ENCODE data around the gene PXDC1.
"Not testable (repeated sequence)": the region's sequence is repeated elsewhere in the genome, so short reads cannot be mapped to it uniquely, and the experiment has no call there.

Gene PXDC1

GRCh38 chr6:3782876-3783832, 31.6 kb upstream of the PXDC1 start:
- no peak for DNase-seq

DNA sequence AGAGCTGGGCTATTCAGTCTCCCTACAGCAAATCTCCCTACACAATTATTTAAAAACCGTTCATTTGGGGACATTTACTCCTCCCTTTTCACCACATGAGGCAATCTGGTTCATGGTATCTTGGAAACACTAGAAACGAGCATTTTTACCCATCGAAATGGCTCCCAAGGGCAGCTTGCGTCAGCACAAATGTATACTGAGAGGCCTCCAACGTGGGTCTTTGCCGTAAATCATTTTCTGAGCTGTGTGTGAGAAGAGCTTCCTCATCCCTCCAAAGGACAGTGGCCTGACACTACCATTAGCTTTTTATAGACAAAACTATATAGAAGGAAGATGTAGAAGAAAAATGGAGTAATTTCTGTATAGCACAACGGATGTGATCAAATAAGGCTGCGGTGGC, 30.0 kb upstream of the PXDC1 start:
- peak; percentile 21 for DNase-seq

- DNase-seq: no peak
These were observed 28.0 kb upstream of the PXDC1 start for GRCh38 chr6:3779574-3779849.

GRCh38 chr6:3778701-3779573, 27.4 kb upstream of the PXDC1 start:
- DNase-seq: no peak

DNA sequence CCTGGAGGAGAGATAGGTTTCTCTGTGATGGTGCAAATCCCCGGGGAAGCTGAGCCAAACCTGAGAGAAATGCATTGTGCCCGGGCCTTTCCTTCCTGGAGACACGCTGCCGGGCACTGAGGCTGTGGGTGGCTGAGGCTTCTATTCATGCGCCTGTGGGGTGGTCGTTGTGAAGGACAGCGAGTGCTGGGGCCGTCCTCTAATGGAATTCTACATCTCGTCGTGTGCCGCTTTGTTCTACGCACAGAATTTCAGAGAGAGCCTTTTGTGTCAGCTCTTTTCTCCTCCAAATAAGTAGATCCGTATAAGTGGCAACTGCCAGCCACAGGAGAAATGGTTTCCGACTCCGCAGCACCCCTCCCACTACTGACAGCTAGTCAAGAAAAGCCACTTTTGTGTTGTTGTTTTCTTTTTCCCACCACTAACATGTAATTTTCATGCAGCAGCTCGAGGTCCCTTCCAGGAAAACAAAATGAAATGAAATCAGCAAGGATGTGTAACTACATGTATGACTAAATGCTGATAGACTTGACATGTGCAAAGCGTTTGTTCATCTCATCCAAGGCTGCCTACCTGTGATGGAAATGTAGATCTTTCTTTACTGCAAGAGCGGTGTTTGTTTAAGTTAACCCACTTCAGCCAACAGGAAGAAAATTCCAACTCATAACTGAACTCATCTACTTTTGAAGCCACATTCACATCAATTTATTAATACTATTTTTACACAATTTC, 26.4 kb upstream of the PXDC1 start:
- no peak for DNase-seq

DNA sequence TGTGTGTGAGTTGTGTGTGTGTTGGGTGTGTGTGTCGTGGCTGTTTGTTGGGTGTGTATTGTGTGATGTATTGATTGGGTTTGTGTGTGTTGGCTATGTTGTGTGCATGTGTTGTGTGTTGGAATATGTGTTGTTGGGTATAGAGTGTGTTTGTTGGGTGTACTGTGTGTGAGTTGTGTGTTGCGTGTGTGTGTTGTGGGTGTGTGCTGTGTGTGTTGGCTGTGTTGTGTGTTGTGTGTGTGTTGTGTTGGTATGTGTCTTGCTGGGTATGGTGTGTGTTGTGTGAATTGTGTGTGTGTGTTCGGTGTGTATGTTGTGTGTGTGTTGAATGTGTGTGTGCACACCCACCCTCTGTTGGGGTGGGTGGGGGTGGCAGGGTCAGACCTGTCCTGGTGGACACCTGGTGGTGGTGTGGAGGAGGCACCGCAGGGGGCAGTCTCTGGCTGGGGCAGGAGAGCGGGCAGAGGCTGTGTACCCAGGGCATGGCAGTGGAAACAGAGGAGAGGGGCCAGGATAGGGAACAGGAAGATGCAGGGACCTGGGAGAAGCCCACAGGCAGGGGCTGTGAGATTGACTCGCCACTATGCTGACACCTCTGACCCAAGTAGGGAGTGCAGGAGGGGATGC, 25.5 kb upstream of the PXDC1 start:
- no peak for DNase-seq

- DNase-seq: peak; percentile 14
These were observed 24.3 kb upstream of the PXDC1 start for GRCh38 chr6:3775847-3776246.

GRCh38 chr6:3775386-3775785, 23.9 kb upstream of the PXDC1 start:
- DNase-seq: peak; percentile 4

- DNase-seq: no peak
These were observed 22.3 kb upstream of the PXDC1 start for GRCh38 chr6:3773678-3774298.

DNA sequence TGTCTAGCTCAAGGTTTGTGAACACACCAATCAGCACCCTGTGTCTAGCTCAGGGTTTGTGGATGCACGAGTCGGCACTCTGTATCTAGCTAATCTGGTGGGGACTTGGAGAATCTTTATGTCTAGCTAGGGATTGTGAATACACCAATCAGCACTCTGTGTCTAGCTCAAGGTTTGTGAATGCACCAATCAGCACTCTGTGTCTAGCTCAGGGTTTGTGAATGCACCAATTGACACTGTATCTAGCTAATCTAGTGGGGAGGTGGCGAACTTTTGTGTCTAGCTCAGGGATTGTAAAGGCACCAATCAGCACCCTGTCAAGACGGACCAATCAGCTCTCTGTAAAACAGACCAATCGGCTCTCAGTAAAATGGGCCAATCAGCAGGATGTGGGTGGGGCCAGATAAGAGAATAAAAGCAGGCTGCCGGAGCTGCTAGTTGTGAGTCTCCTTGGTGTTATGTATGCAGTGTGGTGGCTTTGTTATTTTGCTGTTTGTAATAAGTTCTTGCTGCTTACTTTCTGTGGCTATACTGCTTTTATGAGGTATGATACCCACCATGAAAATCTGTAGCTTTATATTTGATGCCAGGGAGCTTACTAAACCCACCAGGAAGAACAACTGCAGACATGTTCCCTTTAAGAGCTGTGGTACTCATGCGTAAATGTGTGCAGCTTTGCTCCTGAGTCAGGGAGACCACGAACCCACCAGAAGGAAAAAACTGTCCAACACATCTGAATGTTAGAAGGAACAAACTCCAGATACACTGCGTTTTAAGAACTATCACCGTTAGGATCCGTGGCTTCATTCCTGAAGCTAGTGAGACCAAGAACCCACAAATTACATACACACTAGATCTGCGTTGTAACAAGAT, 20.9 kb upstream of the PXDC1 start:
- DNase-seq: not testable (repeated sequence)

- no peak for DNase-seq
These were observed 20.0 kb upstream of the PXDC1 start for GRCh38 chr6:3771407-3772011.

DNA sequence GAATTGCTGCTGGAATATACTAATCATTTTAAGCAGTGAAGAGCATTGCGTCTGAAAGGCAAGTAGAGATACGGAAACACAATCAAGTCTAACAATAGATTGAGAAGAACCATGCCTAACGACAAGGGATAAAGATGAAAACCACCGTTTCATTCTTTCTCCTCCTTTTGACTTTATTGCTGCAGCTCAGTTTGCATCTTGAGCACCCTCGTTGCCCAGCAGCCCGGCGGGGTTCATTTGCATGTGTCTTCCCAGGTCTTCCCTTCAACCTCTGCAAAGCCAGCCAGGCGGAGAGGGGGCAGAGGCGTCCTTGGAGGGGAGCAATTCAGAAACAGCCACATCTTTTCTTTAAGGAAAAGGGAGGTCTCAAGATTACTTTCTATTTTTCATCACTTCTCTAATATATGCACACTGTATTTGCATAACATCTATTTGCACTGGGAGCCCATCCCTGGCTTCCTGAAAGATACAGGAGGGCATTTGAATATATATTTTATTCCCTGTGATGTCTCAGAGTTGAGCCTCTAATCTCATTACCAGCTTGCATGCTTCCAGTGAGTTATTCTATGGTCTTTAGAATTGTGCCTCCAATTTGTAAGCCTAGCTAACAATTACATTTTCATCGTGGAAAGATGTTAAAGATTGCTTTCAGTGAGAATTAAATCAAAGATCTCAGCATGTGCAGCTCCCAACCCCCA, 18.7 kb upstream of the PXDC1 start:
- DNase-seq: no peak

- no peak for DNase-seq
These were observed 18.1 kb upstream of the PXDC1 start for GRCh38 chr6:3769610-3770009.

DNA sequence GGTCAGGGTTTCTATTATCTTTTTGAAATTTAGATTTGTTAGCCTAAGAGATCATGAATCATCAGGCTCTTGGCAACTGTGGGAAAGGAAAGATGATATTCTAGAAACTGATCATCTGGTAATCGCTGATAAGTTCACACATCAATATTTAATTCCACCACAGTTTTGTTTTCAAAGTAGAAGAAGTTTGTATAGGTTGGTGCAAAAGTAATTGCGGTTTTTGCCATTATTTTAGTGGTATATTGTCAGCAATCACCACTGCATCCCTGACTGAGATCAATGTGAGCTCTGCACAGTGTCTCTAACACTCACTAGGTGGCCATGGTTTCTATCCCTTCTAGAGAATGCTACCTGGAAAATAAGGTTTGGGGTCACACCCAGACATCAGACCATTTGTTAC, 17.0 kb upstream of the PXDC1 start:
- no peak for DNase-seq

DNA sequence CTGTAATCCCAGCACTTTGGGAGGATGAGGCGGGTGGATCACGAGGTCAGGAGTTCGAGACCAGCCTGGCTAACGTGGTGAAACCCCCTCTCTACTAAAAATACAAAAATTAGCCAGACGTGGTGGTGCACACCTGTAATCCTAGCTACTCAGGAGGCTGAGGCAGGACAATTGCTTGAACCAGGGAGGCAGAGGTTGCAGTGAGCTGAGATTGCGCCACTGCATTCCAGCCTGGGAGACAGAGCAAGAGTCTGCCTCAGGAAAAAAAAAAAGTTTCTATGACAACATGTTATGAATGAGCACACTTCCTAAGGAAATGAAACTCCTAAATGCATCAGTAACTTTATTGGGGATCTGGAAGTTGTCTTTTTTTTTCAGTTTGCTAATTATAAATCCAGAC, 16.0 kb upstream of the PXDC1 start:
- DNase-seq: not testable (repeated sequence)

DNA sequence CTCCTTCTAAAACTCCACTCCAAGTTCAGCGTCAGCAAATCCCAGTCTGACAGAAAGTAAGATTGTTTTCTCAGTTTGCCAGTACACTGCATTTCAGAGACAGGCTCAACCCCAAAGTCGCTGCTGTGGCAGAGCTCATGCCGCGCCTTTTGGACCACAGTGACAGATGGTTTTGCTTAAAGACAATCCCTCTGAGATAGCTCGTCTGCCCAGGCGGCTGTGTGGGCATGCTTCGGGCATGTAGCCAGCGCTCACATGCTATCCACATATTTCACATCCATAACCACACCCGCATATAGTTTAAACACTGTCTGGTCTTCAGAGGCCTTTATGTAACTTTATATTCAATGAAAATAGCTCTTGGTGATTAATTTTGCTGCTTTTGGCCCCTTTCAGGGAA, 14.7 kb upstream of the PXDC1 start:
- DNase-seq: no peak

DNA sequence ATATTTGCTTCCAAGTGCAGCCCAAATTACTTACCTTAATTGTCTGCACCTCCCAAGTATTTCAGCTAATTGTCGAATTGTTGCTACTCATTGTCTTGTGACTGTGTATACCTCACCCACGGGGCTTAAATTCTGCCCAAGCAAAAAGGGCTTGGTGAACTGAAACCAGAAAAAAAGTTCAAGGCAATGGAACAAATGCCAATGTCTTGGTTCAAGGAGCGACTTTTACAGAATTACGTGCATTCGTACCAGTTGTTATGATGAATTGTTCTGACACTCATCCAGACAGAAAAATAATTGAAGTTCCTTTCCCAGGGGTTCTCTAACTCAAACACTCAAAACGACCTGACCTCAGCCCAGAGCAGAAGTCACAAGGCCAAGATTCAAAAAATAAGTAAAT, 13.9 kb upstream of the PXDC1 start:
- DNase-seq: no peak

DNA sequence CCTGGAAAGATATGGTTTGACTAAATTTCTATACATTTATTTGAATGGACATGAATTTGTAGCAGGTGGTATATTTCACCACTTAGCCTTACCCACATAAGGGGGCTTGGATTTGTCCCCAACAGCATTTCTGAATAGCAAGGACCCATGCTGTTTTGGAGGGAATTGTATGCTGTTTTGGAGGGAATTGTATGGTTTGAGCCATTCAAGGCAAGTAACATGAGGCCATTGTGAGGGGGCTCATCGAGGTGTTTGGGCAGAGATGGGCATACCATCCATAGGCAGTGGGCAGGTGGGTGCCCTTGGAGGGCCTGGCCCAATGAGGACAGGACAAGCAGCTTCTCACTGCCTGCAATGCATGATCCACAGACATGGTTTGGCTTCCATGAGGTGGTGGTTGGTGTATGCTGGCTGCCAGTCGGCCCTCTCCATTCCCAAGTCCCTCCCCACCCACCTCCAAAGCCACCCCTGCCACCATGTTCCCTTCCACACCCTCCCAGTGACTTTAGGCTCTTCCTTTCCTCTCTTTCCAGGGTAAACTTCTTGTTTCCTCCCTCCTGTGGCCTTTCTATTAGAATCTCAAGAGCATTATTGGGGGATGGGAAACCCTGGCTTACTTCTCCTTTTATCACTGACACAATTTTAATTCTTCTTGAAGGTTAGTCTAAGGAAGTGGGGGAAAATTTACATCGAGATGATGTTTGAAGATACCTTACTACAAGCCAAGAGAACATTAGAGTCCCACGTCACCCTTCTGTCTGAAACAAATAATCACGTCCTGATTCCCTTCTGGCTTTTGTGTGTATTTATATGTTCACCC, 13.2 kb upstream of the PXDC1 start:
- DNase-seq: no peak

DNA sequence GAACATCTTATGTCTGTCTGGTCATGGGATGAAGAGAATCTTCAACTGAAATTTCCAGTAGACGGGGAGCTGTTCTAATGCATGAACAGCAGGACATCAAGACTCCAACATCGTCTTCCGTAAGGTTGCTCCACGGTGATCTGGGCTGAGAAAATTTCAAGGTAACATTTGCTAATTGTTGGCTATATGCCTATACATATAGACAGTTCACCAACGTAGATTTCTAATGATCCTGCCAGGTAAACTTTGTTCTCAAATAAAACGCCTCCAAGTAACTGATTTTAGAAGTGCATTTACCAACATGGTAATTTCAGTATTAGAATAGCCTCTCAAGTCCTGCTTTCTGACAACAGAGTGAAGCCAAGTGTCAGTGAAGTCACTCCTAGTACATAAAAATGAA, 11.3 kb upstream of the PXDC1 start:
- DNase-seq: no peak

All from islet precursor cell (in vitro differentiated cells).